Myocyte (in vitro differentiated cells): ENCODE data around the gene RTL5. TPM values are rescaled to one million over a fixed set of nuclear protein-coding genes. Genes with fewer than 3 reads are reported as not detected.

ENCODE experiments used
- DNase-seq: peaks from one replicate; pipeline ENCODE4 v3.0.0-alpha.2; 2012; ENCODE audit warnings: low read depth
- total RNA-seq: library from RNA; depleted of rRNA; stranded (reverse); fragments of >200 nt; gene quantifications from 2 replicates; pipeline ENCODE4 v1.2.3, GENCODE V29; 2014

Gene RTL5
- total RNA-seq, 1 donor from 2014 or later = 1.1 TPM

DNA sequence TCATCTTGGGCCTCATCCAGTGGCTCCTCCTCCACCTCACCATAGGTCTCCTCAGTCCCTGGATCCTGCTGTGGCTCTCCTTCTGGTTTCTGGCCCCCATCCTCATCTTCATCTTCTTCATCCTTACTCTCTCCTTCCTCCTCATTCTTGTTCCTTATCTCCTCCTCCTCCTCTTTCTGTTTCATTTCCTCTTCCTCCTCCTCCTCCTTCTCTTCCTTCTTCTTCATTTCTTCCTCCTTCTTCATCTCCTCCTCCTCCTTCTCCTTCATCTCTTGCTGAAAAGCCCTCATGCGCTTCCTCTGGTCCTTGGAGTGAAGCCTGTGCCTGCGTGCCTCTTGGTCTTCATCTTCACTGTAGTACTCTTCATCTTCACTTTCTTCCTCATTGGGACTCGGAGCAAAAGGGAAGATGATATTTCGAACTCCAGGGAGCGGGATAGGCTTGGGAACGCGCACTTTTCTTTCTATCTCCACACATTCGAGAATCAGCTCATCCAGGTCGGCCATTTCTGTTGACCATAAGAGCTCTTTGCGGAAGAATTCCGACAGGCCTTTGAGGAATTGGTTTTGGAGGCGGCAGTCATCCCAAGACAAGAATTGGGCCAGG is 1.5 kb downstream of the RTL5 start:
- no peak for DNase-seq

DNA sequence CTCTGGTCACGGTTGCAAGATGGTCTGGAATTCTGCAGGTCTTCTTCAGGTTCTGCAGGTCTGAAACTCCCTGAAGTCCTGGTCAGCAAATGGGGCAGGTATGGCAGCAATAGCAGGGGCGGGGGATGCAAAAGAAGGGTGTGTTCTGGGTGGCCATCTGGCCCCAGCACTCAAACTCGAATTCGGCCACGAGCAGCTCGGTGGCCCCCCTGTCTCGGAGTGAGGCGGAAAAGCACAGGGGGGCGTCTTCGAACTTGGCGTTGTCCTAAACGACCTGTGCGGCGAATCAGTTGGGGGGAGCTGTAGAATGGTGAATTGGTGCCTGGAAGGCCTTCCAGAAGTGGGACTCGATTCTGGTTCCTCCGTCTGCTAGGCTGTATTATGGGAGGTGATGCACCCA is 2.1 kb downstream of the RTL5 start:
- DNase-seq = no peak

DNA sequence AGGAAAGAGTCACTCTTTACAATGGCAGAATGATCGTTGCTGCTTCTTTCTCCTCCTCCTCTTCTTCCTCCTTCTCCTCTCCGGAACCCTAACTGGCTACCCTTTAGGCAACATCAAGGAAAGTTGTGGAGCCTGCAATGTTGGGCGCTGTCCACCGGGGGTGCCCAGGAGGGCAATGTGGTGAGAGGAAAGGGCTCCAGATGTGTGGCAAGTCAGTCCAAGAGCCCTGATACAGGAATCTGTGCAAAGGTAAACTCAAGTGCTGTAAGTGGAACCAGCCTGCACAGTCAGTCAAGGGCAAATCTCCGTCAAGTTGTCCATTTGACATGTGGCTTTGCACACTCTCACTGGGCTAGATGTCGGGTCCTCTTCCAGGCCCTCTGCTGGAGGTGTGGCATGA is 2.8 kb downstream of the RTL5 start:
- DNase-seq = no peak

DNA sequence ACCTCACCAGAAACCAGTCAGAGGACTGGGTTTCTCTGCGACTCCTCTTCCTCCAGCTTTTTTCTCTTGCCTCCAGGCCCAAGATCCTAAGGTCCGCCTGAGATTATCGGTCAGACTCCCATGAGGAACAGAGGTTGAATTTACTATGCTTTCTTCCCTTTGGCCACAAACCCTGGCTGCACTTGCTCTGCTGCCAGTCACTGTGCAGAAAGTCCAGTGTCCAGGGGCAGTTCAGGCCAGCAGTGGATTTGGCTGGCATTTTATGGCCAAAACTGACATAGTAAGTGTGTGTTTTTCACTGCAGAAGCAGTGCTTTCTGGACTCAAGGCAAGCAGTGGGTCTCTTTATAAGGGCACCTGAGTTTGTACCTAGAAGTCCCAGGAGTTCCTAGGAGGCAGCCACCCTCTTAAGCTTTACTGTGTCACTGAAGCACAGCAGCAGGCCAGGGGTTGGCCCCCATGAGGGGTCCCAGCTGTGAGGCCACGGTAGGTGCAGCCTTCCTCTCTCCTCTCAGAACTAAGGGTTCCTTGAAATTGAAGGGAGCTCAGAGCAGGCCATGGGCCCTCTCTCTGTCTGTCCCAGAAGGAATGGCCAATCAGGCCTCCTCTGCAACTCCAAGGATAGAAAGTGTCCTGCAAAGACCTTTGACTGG is 3.4 kb downstream of the RTL5 start:
- no peak for DNase-seq

DNA sequence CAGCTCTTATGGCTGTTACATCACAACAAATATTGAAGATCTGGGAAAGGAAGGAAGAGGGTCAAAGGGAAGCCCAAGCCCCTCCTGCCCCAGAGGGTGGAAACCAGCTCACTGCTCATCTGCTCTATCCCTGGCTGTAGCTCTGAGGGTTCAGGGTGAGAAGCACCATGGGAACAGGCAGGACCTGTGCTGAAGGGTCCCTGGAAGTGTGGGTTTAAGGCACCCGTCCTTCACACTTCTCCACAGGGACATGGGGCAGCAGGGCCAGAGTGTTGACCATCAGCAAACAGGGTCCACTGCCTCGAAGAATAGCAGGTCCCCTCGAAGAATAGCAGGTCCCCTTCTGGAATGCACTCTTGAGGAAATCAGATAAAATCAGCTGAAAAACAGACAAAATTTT is 4.4 kb downstream of the RTL5 start:
- no peak for DNase-seq

DNA sequence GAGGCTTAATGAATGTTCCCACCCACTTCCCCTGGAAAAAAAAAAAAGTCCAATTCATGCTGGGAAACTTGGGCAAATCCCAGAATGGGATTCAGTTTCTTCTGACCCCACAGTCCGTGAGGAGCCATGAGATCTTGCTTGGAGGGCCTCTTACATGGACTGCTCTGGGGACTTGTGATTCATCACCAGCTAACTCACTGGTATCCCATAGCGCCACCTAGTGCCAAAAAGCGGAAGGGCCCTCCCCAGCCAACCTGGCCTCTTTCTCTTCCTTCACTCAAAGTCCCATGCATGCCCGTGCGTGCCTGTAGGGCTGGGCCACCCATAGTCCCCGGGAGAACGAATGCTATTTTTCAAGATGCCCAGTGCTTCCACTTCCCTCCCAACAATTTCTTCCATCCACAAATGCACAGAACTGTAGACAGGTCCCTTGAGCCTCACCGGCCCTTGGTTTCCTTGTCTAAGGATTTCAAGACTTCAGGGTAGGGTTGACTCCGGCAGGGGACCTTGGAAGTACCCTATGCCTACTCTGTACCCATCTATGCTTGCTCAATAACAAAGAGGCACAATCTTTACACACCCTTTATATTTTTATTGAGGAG is 5.1 kb downstream of the RTL5 start:
- peak; percentile 84 for DNase-seq

DNA sequence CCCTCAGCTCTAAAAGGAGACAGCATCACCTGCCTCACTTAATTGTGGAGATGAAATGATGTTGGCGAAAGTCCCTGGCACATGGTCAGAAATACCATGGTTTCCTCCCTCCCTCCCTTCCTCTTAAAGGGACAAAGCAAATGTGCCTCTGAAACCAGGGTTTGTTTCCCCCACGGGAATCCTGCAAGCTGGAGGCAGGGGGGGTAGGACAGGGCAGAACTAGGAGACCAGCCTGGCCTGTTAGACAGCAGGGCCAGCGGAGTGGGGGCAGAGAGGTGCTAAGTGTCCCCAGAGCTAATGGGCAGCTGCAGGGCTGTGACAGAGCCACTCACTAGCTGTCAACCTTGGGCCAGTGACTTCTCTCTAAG is 5.7 kb downstream of the RTL5 start:
- peak; percentile 23 for DNase-seq

DNA sequence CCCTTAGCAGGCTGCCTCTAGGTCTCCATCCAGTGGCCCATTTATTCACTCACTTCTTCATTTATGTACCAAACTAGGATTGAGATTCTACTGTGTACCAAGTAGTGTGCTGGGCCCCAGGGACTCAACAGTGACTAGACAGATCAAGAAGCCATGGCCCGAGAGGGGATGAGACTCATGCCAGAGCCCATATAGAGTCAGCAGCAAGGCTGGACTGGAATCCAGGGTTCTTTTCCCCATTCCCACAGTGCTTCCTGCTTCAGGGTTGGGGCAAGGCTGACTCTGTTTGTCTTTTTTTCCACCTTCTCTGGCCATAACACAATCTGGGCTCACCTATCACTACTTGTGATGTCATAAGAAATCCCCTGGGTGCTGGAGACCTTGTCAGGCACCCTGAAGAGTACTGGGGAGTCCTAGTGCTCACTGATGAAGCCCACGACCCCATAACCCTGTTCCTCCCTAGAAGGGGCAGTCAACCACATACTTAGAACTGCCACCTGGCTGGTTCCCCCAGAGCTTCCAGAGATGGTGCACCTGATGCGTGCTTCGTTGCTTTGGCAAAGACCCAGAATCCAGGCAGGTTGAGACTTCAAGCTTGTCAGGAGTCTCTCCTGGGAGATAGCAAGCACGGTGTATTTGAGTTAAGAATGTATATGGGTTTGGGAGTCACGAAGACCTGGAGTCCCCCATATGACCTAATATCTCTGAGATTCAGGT is 6.2 kb downstream of the RTL5 start:
- no peak for DNase-seq

DNA sequence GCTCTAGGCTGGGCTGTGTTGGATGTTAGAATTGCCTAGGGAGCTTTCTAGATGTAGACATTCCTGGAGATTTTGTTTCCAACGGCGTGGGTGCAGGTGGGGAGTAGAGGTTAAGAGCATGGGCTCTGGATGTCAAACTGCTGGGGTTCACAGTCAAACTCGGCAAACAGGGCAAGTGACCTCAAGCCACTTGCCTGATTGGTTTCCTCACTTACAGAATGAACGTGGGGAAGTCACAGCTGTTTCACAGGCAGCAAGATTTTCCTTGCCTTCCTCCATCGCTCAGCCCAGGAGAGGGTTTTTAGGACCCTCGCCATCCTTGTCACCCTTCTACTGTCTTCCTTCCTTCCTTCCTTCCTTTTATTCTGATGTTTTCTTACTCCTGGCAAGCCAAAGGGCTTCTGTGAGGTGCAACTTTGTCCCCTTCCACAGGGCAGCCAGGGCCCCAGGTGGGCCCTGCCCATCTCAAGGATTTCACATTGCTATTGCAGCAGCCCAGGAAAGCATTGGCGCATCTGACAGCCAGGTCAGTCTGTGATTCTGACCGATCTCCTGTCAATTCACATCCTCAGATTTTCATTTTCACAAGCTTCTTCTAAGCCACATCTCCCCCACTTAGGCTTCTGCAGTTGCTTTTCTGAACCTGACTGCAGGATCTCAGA is 7.0 kb downstream of the RTL5 start:
- DNase-seq = no peak

DNA sequence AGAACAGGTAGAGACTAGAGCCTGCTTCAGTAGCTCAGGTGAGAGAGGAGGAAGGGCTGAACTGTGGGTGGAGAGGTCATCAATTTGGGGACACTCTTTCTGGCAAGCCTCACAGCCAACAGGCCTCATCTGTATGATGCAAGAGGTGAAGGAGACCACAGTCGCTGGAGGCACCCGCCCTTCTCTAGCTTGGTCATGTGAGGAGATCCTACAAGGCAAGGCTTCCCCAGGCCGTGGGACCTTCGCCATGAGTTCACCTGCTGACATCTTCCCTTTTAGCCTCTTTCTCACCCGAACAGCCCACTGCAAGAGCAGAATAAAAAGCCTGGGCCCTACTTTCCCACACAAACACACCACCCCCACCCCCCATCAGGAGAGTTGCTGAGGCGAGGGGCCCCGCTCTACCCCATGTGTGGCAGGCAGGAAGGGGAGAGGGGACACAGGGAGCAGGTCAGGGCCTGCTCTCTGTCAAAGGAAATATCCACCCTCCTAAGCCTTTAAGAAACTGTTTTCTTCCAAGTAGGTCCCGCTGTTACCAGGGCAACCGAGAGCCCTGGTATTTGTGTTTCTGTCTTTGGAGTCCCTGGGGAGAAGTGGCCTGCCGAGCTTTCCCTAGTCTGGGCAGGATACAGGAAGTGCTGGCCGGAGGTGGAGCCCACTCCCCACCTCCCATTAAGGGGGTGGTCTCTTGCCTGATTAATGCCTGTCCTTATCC is 8.1 kb downstream of the RTL5 start:
- DNase-seq = peak; percentile 25

DNA sequence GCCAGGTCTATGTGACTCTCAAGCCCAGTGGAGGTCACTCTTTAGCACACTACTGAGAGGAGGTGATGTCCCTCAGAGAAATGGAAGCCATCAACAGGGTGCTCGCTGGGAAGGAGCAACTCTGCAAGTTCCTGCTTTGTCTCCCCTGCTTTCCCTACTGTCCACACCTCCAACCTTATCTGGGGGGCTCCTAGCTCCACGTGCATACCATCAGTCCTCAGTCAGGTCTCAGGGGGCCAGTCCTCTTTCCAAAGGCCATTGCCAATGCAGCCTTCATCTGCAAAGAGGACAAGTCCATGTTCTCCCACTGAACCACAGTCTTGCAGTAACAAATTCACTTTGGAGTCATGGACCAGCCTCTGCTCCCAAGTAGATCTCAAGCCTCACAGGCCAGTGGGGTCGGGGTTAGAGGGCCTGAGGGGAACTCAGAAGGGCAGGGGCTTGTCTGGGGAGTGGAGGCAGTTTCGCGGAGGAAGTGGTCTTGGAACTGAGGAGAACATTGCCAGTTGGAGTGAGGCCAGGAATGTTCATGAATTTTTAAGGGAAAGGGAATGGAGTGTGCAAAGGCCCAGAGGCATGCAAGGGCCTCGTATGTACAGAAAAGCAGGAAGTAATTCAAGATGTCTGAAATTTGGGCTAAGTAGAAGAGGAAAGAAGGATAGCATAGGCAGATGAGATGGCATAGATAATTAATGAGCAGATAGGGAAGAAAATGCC is 8.9 kb downstream of the RTL5 start:
- no peak for DNase-seq

DNA sequence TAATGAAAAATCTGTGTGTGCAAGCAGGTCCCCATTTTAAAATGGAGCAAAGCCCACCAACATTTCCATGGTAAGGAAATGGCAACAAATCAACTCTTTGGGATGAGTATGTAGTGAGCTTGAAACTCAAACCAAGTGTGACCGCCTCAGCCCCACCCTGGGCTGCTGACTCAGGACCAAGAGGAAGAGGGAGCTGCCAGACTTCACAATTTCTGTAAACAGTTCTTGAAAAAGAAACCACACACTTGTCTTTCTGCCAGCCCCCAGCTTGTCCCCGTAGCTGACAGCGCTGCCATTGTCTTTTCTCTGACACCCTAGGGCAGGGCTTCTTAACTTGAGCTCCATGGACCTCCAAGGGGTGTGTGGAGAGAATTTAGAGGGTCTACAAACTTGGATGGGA is 10.3 kb downstream of the RTL5 start:
- DNase-seq = peak; percentile 49

DNA sequence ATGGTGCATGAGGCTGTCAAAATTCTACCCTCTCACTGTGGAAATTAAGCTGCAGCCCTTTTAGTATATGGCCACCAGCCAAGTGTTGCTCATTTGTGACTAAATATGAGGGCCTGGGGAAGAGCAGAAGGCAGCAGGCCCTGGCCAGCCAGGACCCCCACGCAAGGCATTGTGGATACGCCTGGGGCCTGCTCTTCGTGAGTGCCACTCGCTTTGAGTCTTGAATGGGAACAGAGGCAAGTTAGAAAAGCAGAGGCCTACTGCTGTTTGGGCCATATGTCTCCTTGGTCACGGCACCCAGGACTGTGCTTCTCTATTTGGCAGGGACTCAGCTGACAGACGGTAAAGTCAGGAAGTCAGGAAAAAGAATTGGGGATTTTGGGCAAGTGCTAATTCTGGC is 10.9 kb downstream of the RTL5 start:
- DNase-seq = no peak

DNA sequence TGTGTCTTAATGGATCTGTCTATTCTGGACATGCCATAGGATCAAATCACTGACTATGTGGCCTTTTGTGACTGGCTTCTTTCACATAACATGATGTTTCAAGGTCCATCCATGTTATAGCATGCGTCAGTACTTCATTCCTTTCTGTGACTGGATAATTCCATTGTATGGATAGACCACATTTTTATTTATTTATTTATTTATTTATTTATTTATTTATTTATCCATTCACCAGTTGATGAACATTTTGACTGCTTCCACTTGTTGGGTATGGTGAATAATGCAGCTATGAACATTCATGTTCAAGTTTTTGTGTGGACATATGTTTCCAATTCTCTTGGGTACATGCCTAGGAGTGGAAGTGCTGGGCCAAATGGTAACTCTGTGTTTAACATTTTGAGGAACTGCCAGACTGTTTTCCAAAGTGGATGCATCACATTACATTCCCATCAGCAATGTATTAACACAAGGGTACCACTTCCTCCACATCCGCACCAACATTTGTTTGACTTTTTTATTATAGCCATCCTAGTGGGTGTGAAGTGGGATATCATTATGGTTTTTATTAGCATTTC is 14.0 kb downstream of the RTL5 start:
- DNase-seq = no peak

DNA sequence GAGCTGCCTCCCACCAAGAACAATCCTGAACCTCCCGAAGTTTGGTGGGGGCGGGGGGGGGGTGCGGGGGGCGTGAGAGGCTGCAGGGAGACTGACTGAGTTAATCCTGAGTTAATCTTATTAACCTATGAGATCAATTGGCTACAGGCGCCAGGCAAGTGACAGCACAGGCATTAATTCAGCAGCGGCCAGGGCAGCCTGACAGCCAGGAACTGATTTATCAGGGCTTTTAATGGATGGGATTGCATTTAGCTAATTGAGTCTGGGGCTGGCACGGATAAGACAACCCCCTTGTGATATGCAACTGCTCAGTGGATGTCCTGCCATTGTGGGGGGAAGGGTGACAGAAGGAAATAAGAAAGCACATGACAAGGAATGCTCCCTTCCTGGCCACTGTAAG is 16.3 kb downstream of the RTL5 start:
- DNase-seq = no peak

DNA sequence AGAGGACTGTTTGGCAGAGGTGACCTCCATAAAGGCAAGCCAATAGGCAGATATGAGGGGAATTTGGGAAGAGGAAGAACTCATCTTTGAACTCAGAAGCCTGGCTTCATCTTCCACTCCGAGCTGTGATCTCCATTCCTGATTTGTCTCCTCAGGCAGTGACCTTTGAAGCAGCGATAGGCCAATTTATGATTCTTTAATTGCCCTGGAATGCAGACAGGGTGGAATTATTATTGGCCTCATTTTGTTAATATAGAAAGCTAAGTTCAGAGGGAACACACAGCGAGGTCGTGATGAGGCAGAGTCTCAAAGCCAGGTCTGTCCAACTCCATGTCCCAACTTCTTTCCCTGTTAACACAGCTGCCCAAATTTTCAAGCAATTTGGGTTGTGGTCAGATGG is 16.9 kb downstream of the RTL5 start:
- DNase-seq = no peak

DNA sequence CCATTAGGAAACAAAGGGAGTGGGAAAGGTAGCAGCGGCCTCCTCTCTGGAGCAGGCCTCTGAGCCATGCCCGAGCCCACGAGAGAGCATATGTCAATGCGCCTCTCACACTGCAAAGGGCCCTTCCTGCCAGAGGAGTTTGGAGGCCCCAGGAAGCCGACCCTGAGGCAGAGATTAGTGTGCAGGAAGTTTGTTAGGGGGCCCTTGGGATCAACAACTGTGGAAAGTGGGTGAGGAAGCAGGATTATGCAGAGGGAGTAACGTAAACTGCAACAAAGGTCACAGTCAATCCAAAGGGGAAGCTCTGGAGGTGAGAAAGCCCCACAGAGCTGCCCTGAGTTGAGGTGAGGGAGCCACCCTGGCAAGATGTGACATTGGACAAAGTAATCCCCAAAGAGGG is 17.4 kb downstream of the RTL5 start:
- DNase-seq = no peak

DNA sequence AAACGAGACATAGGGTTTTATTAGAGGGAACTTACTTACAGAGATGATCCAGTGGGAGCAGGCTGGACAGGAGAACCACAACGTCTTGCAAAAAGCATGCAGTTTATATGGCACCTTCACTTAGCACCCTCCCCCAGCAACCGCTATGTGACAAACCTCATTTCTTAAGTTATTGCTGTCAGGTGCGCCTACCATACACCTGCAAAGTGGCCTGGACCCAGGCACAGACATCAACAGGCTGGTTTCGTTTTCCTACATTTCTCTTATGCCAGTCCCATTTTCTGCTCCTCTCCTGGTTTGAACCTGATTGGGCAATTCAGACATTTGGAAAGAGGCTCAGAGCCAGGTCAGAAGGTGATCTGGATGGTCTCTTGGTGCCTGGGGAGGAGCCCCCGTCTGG is 18.3 kb downstream of the RTL5 start:
- DNase-seq = no peak

DNA sequence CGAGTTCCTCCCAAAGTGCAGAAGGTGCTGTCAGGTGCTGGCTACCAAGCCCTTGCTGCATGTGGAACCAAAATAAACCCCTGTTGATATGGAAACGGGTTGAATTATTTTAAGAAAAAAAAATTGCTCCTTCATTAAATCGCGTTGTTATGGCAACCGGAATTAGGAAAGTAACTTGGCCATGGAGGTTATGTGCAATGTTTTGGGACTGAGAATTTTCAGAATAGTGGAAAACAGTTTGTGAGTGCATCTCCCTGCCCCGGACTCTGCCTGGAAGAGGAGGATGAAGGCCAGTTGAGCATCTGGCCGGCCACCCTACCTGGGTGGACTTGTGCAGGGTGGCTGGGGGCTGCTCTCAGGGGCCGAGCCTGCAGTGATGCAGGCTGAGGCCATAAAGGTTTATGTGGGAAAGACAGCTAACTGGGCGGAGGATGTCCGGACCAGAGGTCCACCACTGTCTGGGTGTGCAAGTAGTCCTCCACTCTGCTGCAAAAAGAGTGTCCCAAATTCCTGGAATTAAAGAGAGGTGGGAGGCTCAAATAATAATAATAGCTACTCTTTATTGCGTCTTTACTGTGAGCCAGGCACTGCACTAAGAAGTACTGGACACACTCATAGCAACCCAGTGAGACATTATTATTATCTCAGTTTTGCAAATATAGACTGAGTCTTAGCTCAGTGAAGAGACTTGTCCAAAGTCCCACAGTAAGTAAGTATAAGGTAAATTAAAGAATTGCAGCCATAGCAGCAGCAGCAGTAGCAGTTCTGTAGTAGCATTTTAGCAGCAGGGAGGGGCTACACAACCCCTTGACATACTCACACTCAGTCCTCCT is 20.6 kb downstream of the RTL5 start:
- DNase-seq = no peak
